ENCODE results near the gene TMEM150B. TPM values are rescaled to one million over a fixed set of nuclear protein-coding genes. Genes with fewer than 3 reads are reported as not detected.

TMEM150B gene
- total and polyA plus RNA-seq, 2 donors (not counting 1 experiment from before 2014, with no cell fraction given) = 1.4 TPM; not detected in 1

- no peak within 1 kb of the TSS for H3K4me3 ChIP-seq (ENCODE audit: control extremely low read depth in 1 of 5, extremely low read depth in 1 of 5, insufficient read depth in 1 of 5, low read depth in 2 of 5, low read length in 4 of 5)
- H2AFZ ChIP-seq (ENCODE audit: insufficient read depth, low read depth, low read length, poor library complexity, severe bottlenecking) = no peak within 1 kb of the TSS
- H3K4me1 ChIP-seq (ENCODE audit: control insufficient read depth in 2 of 2, insufficient read depth in 2 of 2, low read length in 2 of 2) = peaks cover 23 to 34% of the 10 kb centered on the region in 2 donors
- no peaks in the 10 kb centered on the region for H3K79me2 ChIP-seq (ENCODE audit: control insufficient read depth, insufficient read depth, low read length)
- no peak for DNase-seq
- Mint-ChIP-seq H3K27me3 (peaks cover 7% of the 10 kb centered on the region), H3K27ac (peak within 1 kb of the TSS; percentile 72), H3K9me3 (ENCODE audit: insufficient read depth) (no peaks in the 10 kb centered on the region), H3K4me3 (peak within 1 kb of the TSS; percentile 63), H3K4me1 (peaks cover 36% of the 10 kb centered on the region)
- H3K27ac ChIP-seq (ENCODE audit: low read length in 2 of 2) = no peak within 1 kb of the TSS
- peaks cover 0 to 4% (median 0%) of the 10 kb centered on the region in 3 donors for H3K9me3 ChIP-seq (ENCODE audit: control extremely low read depth in 1 of 3, control insufficient read depth in 2 of 3, insufficient read depth in 1 of 3, low read length in 2 of 3)
- ATAC-seq (ENCODE audit: low read depth) = no peak
- WGBS (ENCODE audit: insufficient coverage) = 25% methylated on average over 11 of the region's 44 CpGs
- ChIA-PET CTCF (interaction anchor here (8.9 kb wide), 1 partner anchor 29 kb away, joined by 56 read pairs; no protein-coding TSS in a partner anchor), POLR2A (interaction anchor here (0.7 kb wide), 2 partner anchors 90 to 650 kb away, joined by 4 read pairs; no protein-coding TSS in a partner anchor)
- intact Hi-C loops (cut with micrococcal nuclease) = loop anchor here (10.0 kb wide), 1 partner anchor 321 kb away; the partner anchor contains the start of genes ZNF524 and ZNF865
- H3K4me2 ChIP-seq (replicated peaks; ENCODE audit: low read depth, low read length, poor library complexity, severe bottlenecking) = peak within 1 kb of the TSS; percentile 59
- no peaks in the 10 kb centered on the region for H4K20me1 ChIP-seq (ENCODE audit: control insufficient read depth, insufficient read depth, low read length, poor library complexity, severe bottlenecking)
- TF ChIP-seq EZH2 (IDR thresholded peaks at IDR 0.05; ENCODE audit: borderline replicate concordance, insufficient read depth, low read depth, low read length, poor library complexity, severe bottlenecking) = no peak
- H3K9ac ChIP-seq (ENCODE audit: low read length) = no peak within 1 kb of the TSS
- peaks cover 0 to 9% (median 3%) of the 10 kb centered on the region in 4 experiments for H3K27me3 ChIP-seq (replicated peaks in 1 of 4; ENCODE audit: control extremely low read depth in 1 of 4, control insufficient read depth in 3 of 4, insufficient read depth in 4 of 4, low read length in 3 of 4)
- H3K36me3 ChIP-seq (replicated peaks in 1 of 2; ENCODE audit: control extremely low read depth in 1 of 2, control insufficient read depth in 1 of 2, extremely low read depth in 1 of 2, insufficient read depth in 2 of 2, low read length in 1 of 2) = no peaks in the 10 kb centered on the region
Observed at GRCh38 chr19:55283548-55284377, 41.4 kb downstream of the TMEM150B start, which contains the start of gene BRSK1. Gene BRSK1, plus strand, starts transcription at chr19:55283997. Its CDS starts 446 bp downstream, at chr19:55284443.

- peaks cover 9% of the 10 kb centered on the region for H4K20me1 ChIP-seq (ENCODE audit: control insufficient read depth, insufficient read depth, low read length, poor library complexity, severe bottlenecking)
- peaks cover 0 to 9% (median 3%) of the 10 kb centered on the region in 4 experiments for H3K27me3 ChIP-seq (replicated peaks in 1 of 4; ENCODE audit: control extremely low read depth in 1 of 4, control insufficient read depth in 3 of 4, insufficient read depth in 4 of 4, low read length in 3 of 4)
- intact Hi-C loops (cut with micrococcal nuclease) = loop anchor here (1.0 to 10.0 kb wide), 7 partner anchors 21 to 325 kb away; partner anchors contain the start of genes ISOC2, KMT5C, PPP6R1 and ZNF524
- H3K9me3 ChIP-seq (ENCODE audit: control extremely low read depth in 1 of 3, control insufficient read depth in 2 of 3, insufficient read depth in 1 of 3, low read length in 2 of 3) = peaks cover 0 to 4% (median 0%) of the 10 kb centered on the region in 3 donors
- ChIA-PET POLR2A (interaction anchor here (0.5 to 4.5 kb wide), 11 partner anchors 13 to 864 kb away, joined by 3 to 44 read pairs (median 4); partner anchors contain the start of genes KMT5C and PPP6R1), CTCF (interaction anchor here (0.5 to 8.9 kb wide), 9 partner anchors 12 to 277 kb away, joined by 3 to 56 read pairs (median 5); partner anchors contain the start of gene TMEM238)
- no peaks in the 10 kb centered on the region for H3K9me3 Mint-ChIP-seq (ENCODE audit: insufficient read depth)
- H3K27me3 Mint-ChIP-seq = peaks cover 7% of the 10 kb centered on the region
- peak within 1 kb of the TSS; percentile 67 for H3K9ac ChIP-seq (ENCODE audit: low read length)
- DNase-seq (peak; percentile 99), ATAC-seq (ENCODE audit: low read depth) (peak; percentile 85)
- 1% methylated on average over 48 of the region's 52 CpGs for WGBS (ENCODE audit: insufficient coverage)
- H3K4me2 ChIP-seq (replicated peaks; ENCODE audit: low read depth, low read length, poor library complexity, severe bottlenecking) = peak within 1 kb of the TSS; percentile 77
- H3K27ac Mint-ChIP-seq = peak within 1 kb of the TSS; percentile 99
- peaks cover 2% of the 10 kb centered on the region for H3K79me2 ChIP-seq (ENCODE audit: control insufficient read depth, insufficient read depth, low read length)
- H3K4me1 ChIP-seq (ENCODE audit: control insufficient read depth in 2 of 2, insufficient read depth in 2 of 2, low read length in 2 of 2) = peaks cover 56 to 71% of the 10 kb centered on the region in 2 donors
- TF ChIP-seq EZH2 (IDR thresholded peaks at IDR 0.05; ENCODE audit: borderline replicate concordance, insufficient read depth, low read depth, low read length, poor library complexity, severe bottlenecking) = no peak
- no peak for TF ChIP-seq CTCF (IDR thresholded peaks at IDR 0.05)
- peak within 1 kb of the TSS; percentile 63 to 83 (median 71) for H3K4me3 ChIP-seq (ENCODE audit: control extremely low read depth in 1 of 5, extremely low read depth in 1 of 5, insufficient read depth in 1 of 5, low read depth in 2 of 5, low read length in 4 of 5)
- H2AFZ ChIP-seq (ENCODE audit: insufficient read depth, low read depth, low read length, poor library complexity, severe bottlenecking) = peak within 1 kb of the TSS; percentile 68
- H3K27ac ChIP-seq (ENCODE audit: low read length in 2 of 2) = peak within 1 kb of the TSS; percentile 87 to 96
- peaks cover 68% of the 10 kb centered on the region for H3K4me1 Mint-ChIP-seq
- H3K36me3 ChIP-seq (replicated peaks in 1 of 2; ENCODE audit: control extremely low read depth in 1 of 2, control insufficient read depth in 1 of 2, extremely low read depth in 1 of 2, insufficient read depth in 2 of 2, low read length in 1 of 2) = peaks cover 0 to 6% of the 10 kb centered on the region in 2 experiments
- peak within 1 kb of the TSS; percentile 99 for H3K4me3 Mint-ChIP-seq
Observed at GRCh38 chr19:55279770-55280643, 45.1 kb downstream of the TMEM150B start, which contains the start of gene HSPBP1. Gene HSPBP1, minus strand, starts transcription at chr19:55280110. Its CDS starts 502 bp downstream, at chr19:55279608.
